Measurements from ENCODE around the gene CENPP. TPM values are rescaled to one million over a fixed set of nuclear protein-coding genes. Genes with fewer than 3 reads are reported as not detected.
A peak's percentile ranks its signal among the peaks of the same experiment; 100 is the strongest.

CENPP gene
- total and polyA plus RNA-seq, 8 donors: 0.46 to 2.7 (median 1.9) TPM

DNA sequence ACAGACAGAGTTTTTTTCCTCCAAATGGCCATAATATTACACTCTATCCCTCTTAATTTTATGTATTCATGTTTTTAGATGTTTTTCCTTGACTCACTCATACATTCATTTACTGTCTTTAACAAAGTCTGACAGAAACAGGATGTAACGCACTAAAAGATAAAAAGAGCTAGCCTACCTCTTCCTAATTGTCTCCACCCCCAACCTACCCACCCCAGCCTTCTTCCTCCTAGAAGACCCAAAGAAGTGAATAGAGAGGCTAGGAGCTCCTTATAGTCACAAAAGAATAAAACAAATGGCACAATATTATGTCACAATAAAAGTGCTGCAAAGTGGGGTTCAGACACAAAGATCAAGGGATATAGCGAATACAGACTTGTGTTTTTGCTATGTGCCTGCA, 1.3 kb upstream of the CENPP start:
- no peaks in the 10 kb centered on the region for H3K9me3 ChIP-seq
- intact Hi-C loops (cut with DNase I): no loop called here
- ATAC-seq (no peak), DNase-seq (no peak), FAIRE-seq (no peak)
- peaks cover 0 to 4% (median 3%) of the 10 kb centered on the region in 3 donors for H3K36me3 ChIP-seq
- H3K4me1 ChIP-seq: peaks cover 0 to 16% (median 8%) of the 10 kb centered on the region in 3 donors
- no peaks in the 10 kb centered on the region for H3K27me3 ChIP-seq
- H3K27ac ChIP-seq: peak overlapping the region in 1 of 4 donors; percentile 97
- TF ChIP-seq, protein P1, sequence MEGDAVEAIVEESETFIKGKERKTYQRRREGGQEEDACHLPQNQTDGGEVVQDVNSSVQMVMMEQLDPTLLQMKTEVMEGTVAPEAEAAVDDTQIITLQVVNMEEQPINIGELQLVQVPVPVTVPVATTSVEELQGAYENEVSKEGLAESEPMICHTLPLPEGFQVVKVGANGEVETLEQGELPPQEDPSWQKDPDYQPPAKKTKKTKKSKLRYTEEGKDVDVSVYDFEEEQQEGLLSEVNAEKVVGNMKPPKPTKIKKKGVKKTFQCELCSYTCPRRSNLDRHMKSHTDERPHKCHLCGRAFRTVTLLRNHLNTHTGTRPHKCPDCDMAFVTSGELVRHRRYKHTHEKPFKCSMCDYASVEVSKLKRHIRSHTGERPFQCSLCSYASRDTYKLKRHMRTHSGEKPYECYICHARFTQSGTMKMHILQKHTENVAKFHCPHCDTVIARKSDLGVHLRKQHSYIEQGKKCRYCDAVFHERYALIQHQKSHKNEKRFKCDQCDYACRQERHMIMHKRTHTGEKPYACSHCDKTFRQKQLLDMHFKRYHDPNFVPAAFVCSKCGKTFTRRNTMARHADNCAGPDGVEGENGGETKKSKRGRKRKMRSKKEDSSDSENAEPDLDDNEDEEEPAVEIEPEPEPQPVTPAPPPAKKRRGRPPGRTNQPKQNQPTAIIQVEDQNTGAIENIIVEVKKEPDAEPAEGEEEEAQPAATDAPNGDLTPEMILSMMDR (IDR thresholded peaks at IDR 0.05): no peak
- WGBS, 2 donors: 5 to 10% methylated on average over 2 of the region's 2 CpGs
- H3K4me3 ChIP-seq: peak overlapping the region; percentile 61 to 84 (median 74)

DNA sequence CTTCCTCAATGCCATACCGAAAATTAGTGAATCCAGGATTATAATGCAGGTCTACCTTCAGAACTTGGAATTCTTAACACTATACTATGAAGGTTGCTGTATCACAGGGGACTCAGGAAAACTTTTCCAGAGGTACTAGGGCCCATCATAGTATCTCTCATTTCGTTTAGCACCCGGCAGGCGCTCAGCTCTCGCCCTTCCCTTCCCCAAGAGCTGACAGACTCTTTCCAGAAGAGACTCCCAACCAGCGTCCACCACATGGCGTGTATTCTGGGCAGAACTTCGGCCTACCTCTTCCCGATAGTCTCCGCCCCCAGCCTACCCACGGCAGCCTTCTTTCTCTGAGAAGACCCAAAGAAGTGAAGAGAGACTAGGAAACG, 874 bp upstream of the CENPP start:
- DNase-seq: no peak

DNA sequence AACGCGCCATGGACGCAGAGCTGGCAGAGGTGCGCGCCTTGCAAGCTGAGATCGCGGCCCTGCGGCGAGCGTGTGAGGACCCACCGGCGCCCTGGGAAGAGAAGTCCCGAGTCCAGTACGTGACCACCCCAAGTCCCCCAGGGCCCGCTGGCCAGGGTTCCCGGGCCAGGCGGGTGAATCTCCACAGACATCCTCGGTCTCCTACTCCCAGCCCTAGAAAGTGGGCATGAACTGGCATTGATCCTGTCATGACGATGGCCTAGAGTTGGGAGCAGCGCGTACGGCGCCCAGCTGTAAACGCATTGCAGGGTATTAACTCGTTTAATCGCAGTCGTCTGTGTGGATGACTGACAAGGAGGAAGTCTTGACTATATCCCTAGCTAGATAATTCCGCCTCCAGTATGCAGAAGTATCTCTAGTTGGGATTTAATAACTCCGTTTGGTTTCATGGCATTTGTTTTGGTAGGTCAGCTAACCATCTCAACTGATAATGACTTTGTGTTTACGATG, 293 bp downstream of the CENPP start:
- peak in 1 of 4 donors; percentile 5 for ATAC-seq

More for the DNA sequence above, 874 bp upstream of the CENPP start:
- TF ChIP-seq, protein P1 (IDR thresholded peaks at IDR 0.05): no peak
- no peak for FAIRE-seq
- peaks cover 0 to 16% (median 8%) of the 10 kb centered on the region in 3 donors for H3K4me1 ChIP-seq
- H3K36me3 ChIP-seq: peaks cover 0 to 3% (median 0%) of the 10 kb centered on the region in 3 donors
- no peaks in the 10 kb centered on the region for H3K27me3 ChIP-seq
- H3K27ac ChIP-seq: peak overlapping the region; percentile 96 to 98 (median 97)
- H3K4me3 ChIP-seq: peak overlapping the region; percentile 61 to 84 (median 74)
- intact Hi-C loops (cut with DNase I): no loop called here
- ATAC-seq: peak; percentile 44 to 77 (median 57)
- no peaks in the 10 kb centered on the region for H3K9me3 ChIP-seq
- WGBS, 2 donors: 0% methylated on average over 12 of the region's 12 CpGs

DNA sequence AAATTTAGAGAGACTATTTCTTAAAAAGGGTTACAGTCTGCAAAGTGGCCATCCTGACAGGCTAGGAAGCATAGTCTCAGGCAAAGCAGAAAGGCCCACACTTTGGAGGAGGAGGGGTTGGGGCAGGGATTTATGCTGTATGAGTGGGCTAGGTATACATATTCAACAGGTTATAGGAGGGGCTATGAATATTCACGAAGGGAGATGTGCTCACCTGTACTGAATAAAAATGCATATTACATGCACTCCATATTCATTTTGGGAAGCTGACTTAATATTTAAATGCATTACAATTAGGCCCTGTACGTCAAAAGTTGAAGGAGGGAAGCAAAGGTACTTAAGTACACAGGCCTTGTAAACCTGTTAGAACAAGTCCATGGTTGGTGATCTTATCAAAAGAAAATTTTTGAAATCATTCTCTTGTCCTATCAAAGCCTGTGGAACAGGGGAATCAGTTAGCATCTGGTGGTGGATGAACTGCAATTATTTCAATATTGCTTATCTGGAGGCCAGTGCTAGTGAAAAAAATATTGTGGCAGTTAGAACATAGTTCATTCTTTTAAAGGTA, 1.6 kb downstream of the CENPP start:
- H3K4me1 ChIP-seq: peaks cover 0 to 16% (median 8%) of the 10 kb centered on the region in 3 donors
- no peak overlapping the region for H3K27ac ChIP-seq
- 71 to 72% methylated on average over 2 of the region's 2 CpGs for WGBS, 2 donors
- H3K4me3 ChIP-seq: no peak overlapping the region
- no peaks in the 10 kb centered on the region for H3K27me3 ChIP-seq
- H3K36me3 ChIP-seq: peaks cover 0 to 3% (median 0%) of the 10 kb centered on the region in 3 donors
- intact Hi-C loops (cut with DNase I): no loop called here
- ATAC-seq (no peak), FAIRE-seq (no peak), DNase-seq (no peak)
- H3K9me3 ChIP-seq: no peaks in the 10 kb centered on the region
- TF ChIP-seq, protein P1 (IDR thresholded peaks at IDR 0.05): no peak

More for the DNA sequence above, 293 bp downstream of the CENPP start:
- H3K4me1 ChIP-seq: peaks cover 0 to 16% (median 8%) of the 10 kb centered on the region in 3 donors
- DNase-seq: peak in 2 of 6 donors; percentile 15 to 86
- H3K27ac ChIP-seq: peak overlapping the region; percentile 96 to 98 (median 97)
- H3K36me3 ChIP-seq: peaks cover 0 to 3% (median 0%) of the 10 kb centered on the region in 3 donors
- peak overlapping the region; percentile 61 to 84 (median 74) for H3K4me3 ChIP-seq
- H3K27me3 ChIP-seq: no peaks in the 10 kb centered on the region
- 0 to 1% methylated on average over 30 of the region's 30 CpGs for WGBS, 2 donors
- TF ChIP-seq, protein P1 (IDR thresholded peaks at IDR 0.05): no peak
- no peak for FAIRE-seq
- H3K9me3 ChIP-seq: no peaks in the 10 kb centered on the region
- intact Hi-C loops (cut with DNase I): no loop called here

DNA sequence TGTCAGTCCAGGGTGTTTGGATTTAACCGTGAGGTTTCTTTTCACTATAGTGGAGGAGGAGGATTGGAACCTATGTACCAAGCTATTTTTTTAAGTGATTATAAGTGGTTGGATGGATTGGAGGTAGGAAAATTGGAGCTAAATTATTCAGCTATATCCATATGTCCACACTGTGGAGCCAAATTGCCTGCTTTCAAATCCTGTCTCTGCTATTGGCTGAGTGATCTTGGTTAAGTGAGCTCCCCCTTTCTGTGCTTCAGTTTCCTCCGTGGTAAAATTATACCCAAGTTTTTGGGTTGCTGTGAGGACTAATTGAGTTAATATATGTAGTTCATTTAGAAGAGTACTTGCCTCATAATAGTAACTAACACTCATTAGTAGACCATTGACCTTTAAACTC, 2.5 kb downstream of the CENPP start:
- WGBS, 2 donors: 47 to 48% methylated on average over 2 of the region's 2 CpGs
- H3K36me3 ChIP-seq: no peaks in the 10 kb centered on the region
- peaks cover 0 to 16% (median 8%) of the 10 kb centered on the region in 3 donors for H3K4me1 ChIP-seq
- H3K4me3 ChIP-seq: no peak overlapping the region
- DNase-seq (no peak), FAIRE-seq (no peak), ATAC-seq (no peak)
- TF ChIP-seq, protein P1 (IDR thresholded peaks at IDR 0.05): no peak
- no peak overlapping the region for H3K27ac ChIP-seq
- H3K9me3 ChIP-seq: no peaks in the 10 kb centered on the region
- intact Hi-C loops (cut with DNase I): no loop called here
- no peaks in the 10 kb centered on the region for H3K27me3 ChIP-seq
